HG03135 (cell line): Measurements from ENCODE around the gene RABGGTA.

Experiments used
- ATAC-seq: cut with Tn5 transposase; IDR thresholded peaks from one replicate; pipeline ENCODE4 v1.9.1; 2021; ENCODE audit warnings: mild to moderate bottlenecking, moderate library complexity; ENCODE audit not compliant: unreplicated experiment

The RABGGTA gene

DNA sequence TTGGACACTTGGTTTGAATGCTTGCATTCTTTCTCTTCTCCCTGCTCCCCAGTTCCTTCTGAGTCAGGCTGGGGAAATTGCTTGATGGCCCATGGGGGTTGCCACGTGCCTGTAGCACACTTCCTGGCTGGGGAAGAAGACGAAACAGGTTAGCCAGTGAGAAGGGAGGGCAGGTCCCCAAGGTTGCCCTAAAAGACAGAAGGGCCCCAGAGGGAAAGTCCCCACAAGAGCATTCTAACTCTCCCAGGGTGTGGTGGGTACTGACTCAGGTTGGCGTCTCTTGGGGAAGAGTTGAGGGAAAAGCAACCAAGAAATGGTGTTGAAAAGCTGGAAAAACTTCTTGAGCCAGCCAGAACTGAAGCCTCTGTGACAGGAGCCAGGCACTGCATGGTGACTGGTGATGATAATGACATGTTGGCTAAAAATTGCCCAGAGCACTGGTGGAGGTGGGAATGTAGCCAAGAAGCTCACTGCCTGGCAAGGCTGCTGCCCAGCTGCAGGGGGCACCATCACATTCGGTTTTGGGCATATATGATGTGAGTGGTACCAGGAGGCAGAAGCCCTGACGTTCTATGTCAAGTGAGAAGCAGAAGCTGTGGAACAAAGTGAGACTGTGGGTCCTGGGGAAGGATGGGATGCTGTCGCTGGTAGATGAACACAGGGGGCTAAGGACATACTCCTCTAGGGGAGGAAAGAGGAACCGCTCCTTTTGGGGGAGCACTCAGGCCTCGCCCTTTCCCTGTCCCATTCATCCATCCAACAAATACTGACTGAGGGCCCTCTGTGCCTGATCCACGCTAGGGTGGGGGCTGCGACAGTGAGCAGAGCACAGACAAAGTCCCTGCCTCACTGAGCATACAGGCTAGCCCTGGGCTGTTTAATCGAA is 8.1 kb upstream of the RABGGTA start:
- ATAC-seq, result no peak

GRCh38 chr14:24278424-24278823 is 7.0 kb upstream of the RABGGTA start:
- ATAC-seq, result no peak

DNA sequence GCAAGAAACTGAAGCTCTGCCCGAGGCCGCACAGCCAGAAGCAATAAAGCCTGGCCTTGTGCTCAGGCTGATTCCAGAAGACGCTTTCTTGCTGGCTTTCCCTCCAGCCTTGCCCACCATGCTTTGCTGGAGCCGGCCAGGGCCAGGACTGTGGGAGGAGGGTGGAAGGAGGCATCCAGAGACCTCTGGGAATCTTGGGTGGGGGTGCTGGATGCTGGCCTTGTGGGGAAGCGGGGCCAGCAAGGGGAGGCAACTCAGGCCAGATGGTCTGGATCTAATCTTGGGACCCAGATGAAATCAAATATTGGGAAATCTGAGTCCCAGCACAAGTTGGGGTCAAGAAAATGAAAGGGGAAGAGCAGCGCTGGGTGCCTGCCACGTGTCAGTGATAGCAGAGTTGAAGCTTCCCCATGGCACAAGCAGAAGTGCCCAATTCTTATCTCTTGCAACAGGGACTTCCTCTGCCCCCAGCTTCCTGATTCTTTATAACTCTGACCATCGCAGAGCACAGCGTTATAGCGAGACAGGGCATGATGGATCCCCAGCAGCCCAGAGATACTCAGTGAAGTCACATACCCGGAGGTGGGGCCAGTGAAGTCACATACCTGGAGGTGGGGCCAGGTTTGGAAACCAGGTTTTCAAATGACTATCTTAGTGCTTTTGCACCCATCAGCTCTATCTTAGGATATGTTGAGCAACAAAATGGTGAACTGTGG is 6.4 kb upstream of the RABGGTA start:
- no peak for ATAC-seq

DNA sequence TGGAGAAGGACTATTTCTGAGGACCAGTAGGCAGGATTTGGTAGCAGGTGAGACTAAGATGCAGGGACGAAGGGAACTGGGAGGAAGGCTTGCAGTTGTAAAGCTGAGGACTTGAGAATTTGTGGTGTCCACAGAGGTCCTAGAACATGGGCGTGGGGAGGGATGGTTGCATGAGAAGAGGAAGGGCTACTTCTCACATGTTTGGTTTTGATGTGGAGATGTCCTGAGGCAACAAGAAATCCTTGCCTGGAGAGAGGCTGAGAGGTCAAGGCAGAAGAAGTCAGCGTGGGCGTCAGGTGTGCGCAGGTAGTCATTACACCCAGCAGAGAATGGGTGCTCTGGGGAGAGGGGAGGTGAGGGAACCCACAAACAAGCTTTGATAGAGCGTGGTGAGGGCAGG is 5.7 kb upstream of the RABGGTA start:
- no peak for ATAC-seq

GRCh38 chr14:24274101-24274543 is 2.7 kb upstream of the RABGGTA start:
- ATAC-seq, result no peak

DNA sequence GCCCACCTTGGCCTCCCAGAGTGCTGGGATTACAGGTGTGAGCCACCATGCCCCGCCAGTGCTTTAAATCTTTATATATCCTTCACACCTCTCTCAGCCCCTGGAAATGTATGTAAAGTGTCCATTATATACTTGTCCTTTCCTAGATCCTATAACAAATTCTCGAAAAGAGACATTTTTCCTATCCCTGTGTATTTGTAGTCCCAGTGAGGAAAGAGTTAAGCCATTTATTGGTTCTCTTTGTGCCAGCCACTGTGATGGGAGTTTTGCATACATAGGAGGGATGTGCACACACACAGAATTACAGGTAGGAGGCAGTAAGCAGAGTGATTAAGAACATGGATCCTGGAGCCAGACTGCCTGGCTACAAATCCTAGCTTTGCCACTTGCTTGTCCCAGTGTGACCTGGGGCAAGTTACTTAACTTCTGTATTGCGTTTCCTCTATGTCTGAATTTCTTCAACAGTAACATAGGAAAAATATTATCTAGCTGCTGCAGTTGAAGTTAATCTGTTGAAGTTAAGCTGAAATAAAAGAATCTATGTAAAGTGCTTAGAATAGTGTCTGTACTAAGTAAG is 2.1 kb upstream of the RABGGTA start:
- ATAC-seq, result no peak

- no peak for ATAC-seq
These were observed 1.1 kb upstream of the RABGGTA start for GRCh38 chr14:24272467-24272866.

GRCh38 chr14:24271834-24272263 is 452 bp upstream of the RABGGTA start:
- no peak for ATAC-seq

- ATAC-seq, result peak; percentile 0
These were observed 762 bp downstream of the RABGGTA start for GRCh38 chr14:24270537-24271133.

DNA sequence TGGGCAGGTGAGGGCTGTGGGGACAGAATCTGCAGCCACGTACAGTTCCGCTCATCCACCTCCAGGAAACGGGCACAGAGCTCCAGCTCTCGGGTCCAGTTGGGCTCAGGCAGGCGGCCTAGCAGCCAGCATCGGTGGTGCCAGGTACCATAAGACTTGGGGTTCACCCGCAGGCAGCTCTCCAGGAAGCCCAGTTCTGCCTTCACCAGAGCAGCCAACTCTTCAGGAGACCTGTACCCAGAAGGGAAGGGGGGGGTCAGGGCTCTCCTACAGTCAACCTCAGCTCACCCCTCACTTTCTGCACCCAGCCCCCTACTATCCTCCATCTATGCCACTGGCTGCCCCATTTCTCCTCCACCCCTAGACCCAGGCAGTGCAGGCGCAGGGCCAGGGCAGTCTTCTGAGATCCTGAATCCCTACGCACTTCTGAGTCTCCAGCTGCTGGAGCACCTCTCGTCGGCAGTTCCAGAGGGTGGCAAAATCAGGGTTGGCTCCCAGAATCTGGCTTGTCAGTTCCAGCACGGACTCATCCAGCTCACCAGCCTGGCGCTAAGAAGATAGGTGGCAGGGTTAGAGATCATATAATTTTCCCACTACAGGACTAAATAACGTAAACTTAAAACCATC is 1.4 kb downstream of the RABGGTA start:
- no peak for ATAC-seq

- no peak for ATAC-seq
These were observed 2.0 kb downstream of the RABGGTA start for GRCh38 chr14:24269368-24269767.

DNA sequence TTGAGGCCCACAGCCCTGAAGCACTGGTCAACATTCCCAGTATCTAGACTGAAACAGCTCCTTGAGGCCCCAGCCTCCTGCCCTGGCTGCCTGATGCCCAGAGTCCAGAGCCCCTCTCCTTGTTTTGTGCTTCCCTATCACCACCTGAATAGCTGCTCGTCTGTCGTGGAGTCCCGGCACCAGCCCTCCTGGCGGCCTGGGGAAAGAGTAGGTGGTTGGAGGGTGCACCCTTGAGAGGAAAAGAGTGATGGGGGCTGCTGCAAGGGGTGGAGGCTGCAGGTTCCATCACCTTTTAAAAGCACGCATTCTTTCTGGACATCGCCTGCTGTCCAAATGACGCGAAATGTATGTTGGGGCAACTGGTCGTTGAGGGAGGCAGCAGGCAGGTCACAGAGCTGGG is 3.2 kb downstream of the RABGGTA start:
- ATAC-seq, result no peak

GRCh38 chr14:24267516-24267915 is 3.9 kb downstream of the RABGGTA start:
- ATAC-seq, result no peak

- ATAC-seq, result no peak
These were observed 4.8 kb downstream of the RABGGTA start for GRCh38 chr14:24266344-24267244.

GRCh38 chr14:24264298-24264697 is 7.1 kb downstream of the RABGGTA start:
- no peak for ATAC-seq

- ATAC-seq, result no peak
These were observed 7.5 kb downstream of the RABGGTA start for GRCh38 chr14:24263848-24264247.

DNA sequence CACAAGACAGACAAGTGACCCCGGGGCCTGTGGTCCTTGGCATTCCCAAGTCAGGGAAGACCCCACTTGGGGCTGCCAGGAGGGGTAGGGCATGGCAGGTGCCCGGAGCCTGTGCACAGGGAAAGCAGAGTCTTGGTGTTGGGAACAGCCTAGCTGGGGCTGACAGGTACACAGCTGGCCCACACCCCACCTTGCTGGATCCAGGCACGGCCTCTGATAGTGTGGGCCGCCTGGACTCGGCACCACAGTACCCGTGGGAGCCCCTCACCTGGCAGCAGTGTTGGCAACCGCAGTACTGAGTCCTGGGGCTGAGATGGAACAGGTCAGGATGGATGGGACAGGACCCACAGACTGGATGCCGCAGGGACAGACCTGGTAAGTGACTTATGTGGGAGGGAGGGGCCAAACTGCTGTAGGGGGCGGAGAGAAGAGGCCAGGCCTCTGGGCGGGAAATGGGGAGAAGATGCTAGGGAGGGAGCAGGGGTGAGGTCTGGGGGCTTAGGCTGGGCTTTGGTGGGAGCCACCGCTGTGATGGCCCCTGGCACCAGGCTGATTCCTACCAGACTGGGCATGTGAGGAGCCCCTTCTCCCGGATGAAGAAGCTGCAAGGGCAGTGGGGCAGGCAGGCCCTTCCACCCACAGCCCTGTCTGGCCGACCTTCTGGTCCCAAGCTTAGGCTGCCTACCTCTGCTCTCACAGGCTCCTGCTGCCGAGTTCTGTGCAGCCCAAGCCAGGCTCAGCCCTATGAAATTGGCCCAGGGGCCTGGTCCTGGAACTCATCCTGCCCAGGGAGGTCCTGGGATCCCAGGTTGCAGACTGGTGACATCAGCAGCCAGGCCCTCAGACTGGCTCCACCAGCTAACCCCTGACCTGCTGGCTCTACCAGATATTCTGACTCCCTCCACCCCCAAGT is 8.3 kb downstream of the RABGGTA start, which contains the start of gene TGM1:
Gene TGM1 (minus strand): TSS at position 357 of the 913 bp plus-strand sequence. CDS start 825 bp downstream, outside the sequence.
- no peak for ATAC-seq

GRCh38 chr14:24261969-24262327 is 9.4 kb downstream of the RABGGTA start:
- no peak for ATAC-seq
